ENCODE measurements around the gene EPHB2.

The EPHB2 gene

DNA sequence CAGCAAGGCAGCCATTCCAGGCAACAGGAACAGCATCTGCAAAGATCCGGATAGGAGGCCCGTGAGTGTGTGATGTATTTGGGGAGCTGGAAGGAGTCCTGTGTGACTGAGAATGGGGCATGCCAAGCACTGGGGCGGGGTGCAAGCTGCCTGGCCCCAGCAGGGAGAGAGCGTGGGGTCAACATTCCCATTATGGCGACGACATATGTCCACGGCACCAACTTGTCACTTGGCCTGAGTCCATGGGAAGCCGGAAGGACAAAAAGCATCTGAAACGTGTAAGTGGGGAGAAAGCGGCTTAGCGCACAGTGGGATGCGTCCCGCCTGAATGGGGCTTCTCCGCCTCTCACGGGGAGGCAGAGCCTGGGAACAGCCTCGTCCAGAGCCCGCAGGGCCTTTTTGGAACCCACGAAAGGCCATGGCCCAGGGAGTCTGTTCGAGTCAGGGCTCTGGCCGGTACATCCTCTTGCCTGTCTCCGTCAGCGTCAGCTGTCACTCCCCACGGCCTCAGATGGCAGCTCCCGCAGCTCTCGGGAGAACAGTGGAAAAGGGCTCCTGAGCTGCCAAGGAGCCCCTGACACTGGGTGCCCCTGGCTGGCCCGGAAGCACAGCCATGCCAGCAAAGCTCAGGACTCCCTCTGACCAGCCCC lies 12.4 kb downstream of the EPHB2 start:
- no peak for DNase-seq

DNA sequence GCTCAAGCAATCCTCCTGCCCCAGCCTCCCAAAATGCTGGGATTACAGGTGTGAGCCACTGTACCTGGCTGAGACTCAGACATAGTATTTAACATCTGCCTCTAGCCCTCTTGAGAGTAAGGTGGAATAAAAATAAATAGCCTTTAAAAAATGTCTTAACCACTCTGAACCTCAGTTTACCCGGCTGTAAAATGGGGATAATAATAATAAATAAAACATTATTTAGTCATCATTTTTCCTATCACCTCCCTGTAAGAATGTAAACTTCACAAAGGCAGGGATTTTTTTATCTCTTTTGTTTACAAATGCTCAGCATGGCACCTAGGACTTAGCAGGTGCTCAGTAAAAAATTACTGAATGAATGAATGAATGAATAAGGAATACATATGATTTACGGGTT lies 17.2 kb downstream of the EPHB2 start:
- DNase-seq: no peak

DNA sequence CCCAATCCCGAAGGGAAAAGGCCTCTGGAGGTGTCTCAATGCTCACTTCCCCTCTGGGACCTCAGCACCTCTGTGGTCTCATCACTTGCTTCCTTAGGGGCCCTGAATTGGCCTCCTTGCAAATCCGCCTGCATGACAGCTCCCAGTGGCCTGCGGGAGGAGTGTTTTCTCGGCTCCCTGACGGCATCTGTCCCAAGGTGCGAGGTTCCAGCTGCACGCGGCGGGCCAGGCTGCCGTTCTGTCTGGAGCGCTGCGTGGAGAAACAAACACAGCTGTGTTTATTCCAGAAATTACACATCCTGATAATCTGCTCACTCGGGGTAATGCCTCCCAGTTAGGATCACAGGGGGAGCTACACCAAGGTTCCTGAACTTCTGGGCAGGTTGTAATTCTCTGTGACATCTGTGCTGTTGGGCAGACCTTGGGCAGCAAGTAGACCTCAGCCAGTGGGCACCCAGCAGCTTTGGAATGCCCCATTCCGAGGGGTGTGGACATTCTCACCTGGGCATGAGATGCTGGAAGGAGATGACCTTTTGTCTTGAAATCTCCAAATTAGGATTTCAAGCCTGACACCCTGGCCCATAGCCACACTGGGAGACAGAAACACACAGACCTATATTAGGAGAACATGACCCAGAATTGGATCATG lies 18.2 kb downstream of the EPHB2 start:
- no peak for DNase-seq

DNA sequence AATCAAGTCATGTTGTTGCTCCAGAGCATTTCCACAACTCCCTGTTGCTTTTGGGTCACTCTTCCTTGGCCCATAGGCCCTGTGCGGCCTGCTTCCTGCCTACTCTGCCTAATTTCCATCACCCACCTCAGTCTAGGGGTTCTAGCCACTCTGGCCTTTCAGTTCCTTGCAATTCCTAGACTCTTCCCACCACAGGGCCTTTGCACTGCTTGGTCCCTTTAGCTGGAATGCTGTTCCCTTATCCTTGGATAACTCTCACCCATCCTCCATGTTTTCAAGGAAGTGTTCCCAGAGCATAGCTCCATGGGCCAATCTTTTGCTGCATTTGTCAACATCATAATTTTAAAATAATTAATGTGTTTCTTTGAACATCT lies 18.7 kb downstream of the EPHB2 start:
- no peak for DNase-seq

DNA sequence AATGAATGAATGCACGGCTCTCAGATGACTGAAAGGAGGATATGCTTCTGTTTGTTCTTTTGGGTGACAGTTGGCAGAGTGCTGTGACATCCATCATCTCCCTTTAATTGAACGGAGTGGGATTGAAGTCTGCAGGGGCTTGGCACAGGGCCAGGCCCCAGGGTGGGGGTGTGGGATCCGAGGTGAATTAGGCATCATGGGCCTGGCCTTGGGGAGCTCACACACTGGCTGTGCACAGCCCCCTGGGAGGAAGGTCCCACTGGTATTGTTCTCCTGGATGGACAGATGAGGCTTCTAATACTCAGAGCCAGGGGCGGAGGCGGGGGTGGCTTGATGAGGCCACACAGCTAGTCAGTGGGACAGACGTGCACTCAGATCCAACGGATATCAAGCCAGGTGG lies 19.3 kb downstream of the EPHB2 start:
- DNase-seq: no peak

DNA sequence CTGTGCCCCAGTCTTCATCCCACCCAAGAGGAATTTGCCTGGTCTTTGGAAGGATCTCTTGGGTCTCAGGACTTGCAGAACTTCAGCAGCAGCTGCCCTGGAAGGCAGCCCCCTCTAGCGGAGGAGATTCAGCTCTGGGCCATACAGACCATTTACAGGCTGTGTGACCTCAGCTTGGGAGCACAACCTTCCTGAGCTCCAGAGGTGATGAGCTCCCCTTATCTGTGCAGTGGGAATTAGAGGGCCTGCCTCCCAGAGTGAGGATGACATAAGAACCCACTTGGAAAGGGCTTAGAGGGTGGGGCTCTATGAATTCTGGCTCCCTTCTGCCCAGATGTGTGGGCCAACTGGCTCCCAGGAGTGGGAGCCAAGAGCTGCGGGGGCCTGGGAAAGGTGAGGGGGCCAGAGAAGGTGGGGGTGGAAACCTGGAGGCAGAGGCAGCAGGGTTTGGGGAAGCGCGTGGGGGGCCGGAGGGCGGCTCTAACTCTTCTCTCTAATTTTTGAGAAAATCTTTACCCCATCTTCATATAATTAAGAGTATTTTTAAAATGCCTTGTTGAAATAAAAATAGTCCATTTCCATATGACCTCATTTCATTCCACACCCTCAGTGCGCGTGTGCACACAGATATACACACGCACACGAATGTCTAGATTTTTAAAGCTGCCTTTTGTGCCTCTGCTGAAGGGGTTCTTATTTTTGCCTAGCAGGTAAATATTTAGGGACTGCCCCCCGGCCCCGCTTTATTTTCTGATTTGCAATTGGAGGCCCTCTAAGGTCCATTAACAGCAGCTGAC lies 21.5 kb downstream of the EPHB2 start:
- DNase-seq: no peak

DNA sequence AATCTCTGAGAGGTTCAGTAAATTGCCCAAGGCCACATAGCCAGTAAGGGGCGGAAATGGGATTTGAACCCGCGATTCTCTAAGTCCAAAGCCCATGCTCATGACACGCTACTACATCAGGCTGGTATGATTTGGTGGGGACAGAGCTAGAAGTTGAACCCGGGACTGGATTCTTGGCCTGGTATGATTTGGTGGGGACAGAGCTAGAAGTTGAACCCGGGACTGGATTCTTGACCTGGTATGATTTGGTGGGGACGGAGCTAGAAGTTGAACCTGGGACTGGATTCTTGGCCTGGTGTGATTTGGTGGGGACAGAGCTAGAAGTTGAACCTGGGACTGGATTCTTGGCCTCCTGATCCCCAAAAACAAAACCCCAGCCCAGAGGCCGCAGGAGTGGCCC lies 23.0 kb downstream of the EPHB2 start:
- DNase-seq: no peak

DNA sequence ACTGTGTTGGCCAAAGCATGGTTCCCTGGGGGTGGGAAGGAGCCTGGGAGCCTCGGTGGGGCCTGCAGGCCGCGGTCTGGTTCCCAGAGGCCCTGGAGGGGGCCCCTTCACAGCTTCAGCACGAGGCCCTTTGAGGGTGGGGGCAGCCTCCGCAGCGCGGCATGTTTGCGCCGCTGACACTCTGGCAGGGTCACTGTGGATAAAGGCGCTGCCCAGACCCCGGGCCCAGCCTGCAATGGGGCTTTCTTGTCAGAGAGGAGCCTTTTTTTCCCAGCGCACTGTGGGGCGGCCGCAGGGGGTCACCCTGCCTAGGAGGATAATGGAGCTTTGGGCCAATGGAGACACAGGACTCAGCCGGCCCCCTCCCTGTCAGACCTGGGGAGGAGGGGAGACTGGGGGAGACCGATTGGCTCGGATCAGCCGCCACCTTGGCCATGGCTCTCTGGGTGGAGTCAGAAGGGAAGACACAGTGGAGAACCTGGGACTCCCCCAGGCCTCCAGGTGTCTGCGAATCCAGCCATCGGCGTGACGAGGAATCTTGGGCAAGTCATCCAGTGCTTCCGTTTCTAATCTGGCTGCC lies 26.0 kb downstream of the EPHB2 start:
- DNase-seq: no peak

DNA sequence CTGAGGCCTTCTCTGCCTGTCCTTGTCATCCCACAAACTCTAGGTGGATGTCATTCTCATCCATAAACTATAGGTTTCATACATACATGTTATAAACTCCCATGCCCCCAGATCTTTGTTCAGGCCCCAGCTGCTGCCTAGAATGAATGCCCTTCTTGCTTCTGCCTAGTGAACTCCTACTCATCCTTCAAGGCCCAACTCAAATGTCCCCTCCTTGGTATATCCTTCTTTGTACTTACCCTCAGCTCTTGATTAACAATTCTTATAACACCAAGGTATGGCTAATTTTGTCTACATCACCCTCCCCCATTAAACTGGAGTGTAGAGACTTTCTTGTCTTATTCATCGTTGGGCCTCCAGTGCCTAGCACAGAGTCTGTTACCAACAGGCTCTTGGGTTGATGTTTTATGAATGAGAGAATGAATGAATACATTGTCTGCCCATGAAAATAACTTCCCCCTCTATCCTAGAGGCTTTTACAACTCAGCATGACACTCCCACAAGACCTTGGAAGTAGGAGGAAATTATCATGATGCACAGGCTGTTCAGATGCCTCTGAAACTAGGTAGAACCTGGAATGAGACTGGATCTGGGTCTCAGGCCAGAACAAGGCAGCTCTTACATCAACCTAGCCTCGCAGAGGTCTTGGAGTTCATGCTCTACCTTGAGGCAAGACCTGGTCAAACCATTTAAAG lies 26.9 kb downstream of the EPHB2 start:
- DNase-seq: no peak

DNA sequence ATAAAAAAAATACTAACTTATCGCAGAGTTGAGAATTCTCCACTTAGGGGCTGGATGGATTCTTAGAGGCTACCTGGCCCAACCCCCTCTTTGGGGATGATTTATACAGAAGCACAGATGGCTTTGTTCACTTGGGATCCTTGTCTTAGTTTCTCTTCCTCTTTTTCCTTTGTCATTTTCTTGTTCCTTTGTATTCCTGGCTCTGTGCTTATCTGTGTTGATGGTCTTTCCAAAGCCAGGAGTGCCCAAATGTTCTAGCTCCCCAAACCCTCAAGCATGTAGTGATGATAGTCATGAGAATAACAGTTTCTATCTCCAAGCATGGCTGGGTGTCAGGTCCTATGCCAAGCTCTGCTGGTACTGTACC lies 27.4 kb downstream of the EPHB2 start:
- DNase-seq: no peak

DNA sequence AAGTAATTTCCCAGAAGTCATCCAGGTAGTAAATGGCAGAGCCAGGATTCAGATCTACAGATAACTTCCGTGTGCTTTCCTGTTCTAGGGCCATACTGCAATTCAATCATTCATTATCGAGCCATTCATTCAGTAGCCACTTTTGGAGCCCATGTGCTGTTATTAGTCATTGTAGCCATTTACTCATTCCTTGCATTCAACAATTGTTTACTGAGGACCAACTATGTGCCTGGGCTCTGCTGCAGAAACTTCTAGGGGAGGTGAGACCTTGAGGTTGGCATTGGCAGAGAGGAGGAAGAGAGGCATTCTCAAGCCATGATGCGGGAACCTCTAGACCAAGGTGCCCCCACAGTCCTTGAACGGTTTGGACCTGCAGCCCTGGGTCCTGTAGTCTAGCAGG lies 27.9 kb downstream of the EPHB2 start:
- DNase-seq: no peak

DNA sequence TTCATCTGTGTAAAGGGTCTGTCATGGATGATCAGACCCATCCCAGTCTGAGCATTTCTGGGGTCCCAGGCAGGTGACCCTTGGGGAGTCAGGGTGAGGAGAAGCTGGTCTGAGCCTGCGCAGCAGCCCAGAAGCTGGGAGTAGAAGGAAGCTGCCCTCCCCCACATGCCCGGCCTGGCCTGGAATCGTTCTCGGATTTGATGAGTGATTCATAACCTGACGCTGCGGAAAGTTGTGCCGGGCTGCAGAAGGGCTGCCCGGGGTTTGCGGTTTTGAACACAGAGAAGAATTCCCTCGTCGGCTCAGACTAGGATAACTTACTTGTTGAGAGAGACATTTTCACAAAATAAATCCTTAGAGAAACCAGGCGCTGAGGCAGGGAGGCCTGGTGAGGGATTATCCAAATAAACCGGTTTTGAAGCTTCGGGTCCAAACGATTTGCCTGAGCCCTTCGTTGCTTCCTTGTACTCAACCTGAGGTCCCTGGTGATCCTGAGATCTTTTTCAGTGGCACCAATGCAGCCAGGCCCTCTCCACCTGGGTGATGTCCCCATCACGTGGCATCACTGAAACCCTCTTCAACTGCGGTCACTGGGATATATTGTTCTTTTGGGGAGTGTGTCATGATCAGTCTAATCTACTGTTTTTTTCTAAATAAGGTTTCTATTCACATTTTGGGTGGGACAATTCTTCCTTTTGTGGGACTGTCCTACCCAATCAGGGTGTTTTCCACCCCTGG lies 29.2 kb downstream of the EPHB2 start:
- no peak for DNase-seq

DNA sequence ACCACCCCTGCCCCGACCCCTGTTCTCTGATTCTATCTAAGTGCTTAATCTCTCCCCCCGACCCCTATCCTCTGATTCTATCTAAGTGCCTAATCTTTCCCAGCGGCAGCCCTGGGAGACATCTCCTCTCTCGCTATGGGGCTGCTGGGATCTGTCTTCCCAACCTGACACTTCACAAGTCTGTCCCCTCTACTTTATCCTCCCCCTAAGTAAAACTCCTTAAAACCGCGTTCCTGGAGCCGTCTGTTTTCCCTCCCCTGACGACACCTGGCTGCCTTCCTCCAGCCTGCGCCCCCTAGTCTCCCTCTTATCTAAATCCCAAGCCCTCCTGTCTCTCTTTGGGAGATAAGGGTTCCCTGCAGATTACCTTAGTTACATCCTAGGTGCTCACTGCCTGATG lies 30.5 kb downstream of the EPHB2 start:
- no peak for DNase-seq

DNA sequence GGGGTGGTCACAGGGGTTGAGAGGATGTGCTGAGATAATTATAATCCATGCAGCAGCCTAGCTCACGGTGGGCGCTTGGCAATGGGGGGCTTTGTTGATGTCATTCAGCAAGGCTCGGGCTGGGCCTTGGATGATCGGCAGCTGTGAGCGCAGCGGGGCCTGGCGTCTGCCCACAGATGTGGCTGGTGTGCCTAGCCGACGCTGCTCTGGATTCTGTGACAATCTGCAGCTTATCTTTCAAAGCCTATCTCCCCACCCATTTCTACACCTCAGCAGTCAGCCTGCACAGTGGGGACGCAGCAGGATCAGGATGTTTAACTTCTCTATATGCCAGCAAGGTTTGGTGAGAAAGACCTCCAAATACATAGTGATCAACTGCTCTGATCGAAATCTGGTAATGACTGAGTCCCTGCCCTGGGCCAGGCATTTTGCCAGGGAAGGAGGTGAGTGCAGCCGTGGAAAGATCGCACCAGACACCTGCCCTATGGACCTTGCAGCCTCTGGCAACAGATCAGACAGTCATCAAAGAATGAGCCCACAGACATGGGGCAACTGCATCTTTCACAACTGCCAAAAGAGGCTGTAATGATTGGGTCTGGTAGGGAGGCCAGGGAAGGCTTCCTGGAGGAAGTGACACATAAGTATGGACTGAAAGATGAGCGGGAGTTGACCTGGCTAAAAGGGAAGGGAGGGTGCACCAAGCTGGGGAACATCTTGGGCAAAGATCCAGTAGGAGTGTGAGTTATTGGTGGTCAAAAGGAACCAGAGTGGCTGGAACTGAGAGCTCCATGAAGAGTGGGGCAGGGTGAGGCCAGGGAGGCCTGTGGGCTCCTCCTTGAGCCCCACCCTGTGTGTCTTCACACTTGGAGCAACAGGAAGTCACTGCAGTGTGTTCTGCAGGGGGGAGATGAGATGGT lies 35.3 kb downstream of the EPHB2 start:
- no peak for DNase-seq

DNA sequence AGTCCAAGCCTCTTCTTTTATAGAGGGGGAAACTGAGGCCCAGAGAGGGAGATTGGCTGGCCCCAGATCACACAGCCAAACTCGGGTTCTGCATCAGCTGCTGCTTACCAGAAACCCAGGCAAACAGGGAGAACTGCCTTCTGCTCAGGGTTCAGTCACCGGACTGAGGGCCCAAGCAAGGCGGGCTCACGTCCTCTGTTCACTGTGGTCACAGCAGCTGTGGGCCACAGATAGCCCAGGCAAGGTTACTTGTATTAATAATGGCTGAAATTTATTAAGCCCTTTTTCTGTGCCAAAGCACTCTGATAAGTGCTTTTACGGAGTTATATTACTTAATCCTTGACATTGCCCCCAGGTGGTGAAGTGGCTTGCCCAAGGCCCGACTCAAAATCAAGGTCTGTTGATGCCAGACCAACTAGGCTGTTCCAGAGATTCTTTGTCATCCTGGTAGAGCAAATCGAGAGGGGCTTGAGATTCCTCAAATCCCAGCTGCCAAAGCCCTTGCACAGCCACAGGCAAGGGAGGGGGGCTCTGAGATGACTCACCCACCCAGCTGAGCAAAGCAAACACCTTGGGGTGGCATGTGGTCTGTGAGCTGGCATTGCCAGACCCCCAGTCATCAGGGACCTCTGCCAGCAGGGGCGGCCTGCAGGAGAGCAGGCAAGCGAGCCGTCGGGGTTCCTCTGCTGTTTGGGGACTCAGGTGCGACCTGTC lies 36.5 kb downstream of the EPHB2 start:
- no peak for DNase-seq

DNA sequence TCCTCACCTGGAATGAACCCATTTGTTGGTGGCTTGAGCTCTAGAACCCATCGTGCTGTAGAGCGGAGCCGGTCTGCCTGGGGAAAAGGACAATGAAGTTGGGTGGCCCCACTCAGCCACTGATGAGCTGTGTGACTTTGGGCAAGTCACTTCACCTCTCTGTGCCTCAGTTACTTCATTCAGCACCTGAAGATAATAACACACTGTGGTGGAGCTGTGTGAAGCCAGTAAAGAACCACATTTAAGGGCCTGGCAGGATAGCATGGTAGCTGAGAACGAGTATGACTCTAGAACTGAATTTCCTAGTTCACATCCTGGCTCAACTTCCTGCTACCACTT lies 37.1 kb downstream of the EPHB2 start:
- no peak for DNase-seq

DNA sequence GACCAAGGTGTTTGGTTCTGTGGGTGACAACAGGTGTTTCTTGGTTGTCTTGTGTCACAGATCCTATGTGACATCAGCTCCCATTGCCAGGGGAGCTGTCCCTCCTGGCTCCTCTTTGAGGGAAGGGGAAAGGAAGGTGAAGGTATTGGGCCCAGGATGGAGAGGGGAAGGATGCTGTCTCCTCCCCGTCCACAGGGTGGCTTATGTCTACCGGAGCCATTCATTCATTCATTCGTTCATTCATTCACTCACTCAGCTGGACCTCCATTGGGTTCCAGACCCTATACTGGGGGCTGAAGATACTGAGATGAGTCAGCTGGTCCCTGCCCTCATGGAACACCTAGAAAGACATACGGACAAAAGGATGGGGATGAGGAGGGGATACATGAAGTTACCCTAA lies 38.9 kb downstream of the EPHB2 start:
- no peak for DNase-seq

DNA sequence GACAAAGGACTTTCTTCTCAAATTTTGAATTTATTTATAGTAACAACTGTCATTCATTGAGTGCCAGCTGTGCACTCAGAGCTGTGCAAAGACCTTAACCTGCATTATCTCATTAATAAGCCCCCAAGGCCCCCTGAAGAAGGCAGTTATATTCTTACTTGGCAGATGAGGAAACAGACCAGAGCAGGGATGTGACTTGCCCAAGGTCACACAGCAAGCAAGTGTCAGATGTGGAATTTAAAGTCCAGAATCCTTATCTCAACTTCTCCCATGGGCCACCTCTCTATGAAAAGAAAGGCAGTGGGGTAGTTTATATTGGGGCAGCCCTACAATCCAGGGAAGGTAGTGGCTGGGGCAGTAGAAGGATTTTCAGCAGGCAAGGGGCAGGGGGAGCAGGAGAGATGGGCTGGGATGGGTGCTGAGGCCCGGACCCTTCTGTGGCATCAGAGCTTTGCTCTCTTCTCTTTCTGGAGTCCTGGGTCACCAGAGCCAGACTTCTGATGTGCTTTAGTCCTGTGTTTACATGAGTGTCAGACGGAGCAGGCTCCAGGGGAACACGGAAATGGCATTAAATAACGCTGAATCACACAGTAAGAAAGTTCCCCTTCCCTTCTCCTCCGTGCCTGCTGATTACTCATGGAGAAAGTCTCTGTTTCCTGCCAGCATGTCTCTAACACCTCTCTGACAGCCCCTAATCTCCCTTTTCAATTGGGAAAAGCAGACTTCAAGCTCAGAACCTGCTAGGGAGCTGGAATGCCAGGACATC lies 39.5 kb downstream of the EPHB2 start:
- no peak for DNase-seq

DNA sequence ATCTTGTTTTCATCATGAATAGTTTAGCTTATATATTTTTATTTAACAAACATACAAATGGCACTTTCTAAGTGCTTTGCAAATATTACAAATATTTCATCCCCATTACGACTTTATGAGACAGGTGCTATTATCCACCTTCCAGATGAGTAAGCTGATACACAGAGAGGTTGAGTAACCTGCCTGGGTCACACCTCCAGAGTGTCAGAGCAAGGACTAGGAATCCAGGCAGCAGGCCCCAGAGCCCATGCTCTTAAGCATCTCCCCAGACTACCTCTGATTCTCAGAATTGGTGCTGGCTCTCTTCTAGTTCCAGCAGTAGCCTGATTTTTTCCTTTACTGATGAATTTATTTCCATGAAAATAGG lies 40.0 kb downstream of the EPHB2 start:
- DNase-seq: no peak

DNA sequence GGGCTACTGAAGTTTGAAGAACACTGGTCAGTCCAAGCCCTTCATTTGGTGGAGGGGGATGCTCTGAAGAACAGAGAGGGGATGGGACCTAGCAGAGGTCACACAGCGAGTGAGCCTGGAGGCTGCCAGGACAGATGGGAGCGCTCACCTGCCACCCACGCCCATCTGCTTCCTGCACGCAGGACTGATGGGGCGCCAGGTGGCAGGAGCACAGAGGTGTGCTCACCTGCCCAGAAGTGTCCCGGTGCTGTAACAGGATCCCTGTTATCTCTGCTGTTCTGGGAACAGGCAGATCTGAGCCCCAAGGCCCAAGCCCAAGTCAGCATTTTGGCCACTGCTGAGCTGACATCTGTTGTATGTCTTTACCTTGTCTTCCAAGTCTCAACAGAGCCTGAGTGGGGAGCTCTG lies 40.5 kb downstream of the EPHB2 start:
- DNase-seq: no peak

All from stimulated activated naive CD4-positive, alpha-beta T cell treated with Interleukin-2 at 50 U/mL for 16 hours (primary cell).